ENCODE measurements around the gene DPP7. TPM values are rescaled to one million over a fixed set of nuclear protein-coding genes. Genes with fewer than 3 reads are reported as not detected.

DPP7 gene
- total and polyA plus RNA-seq, 12 donors = 91.4 to 677 (median 125) TPM

GRCh38 chr9:137067860-137068538, 46.5 kb downstream of the DPP7 start:
- intact Hi-C loops (cut with DNase I) = loop anchor here in 3 of 10 donors (2.0 to 10.0 kb wide), 3 partner anchors 19 to 283 kb away; partner anchors contain the start of gene NPDC1 (in 1 of the 3)
- DNase-seq = peak; percentile 78 to 80
- Histone ChIP-seq H3K27ac (no peak overlapping the region), H3K4me3 (no peak overlapping the region), H3K27me3 (peaks cover 0 to 15% (median 9%) of the 10 kb centered on the region in 7 donors), H3K9me3 (no peaks in the 10 kb centered on the region), H3K36me3 (no peaks in the 10 kb centered on the region), H3K4me1 (peaks cover 7 to 44% (median 19%) of the 10 kb centered on the region in 9 donors)
- TF ChIP-seq CTCF (IDR thresholded peaks at IDR 0.05) = peak; percentile 69 to 83 (median 81)
- 59 to 60% methylated on average over 12 of the region's 12 CpGs for WGBS, 2 donors
- ATAC-seq = peak in 7 of 8 donors; percentile 17 to 46 (median 43)

GRCh38 chr9:137066096-137066861, 48.3 kb downstream of the DPP7 start:
- Histone ChIP-seq H3K27me3 (peaks cover 0 to 15% (median 9%) of the 10 kb centered on the region in 7 donors), H3K36me3 (no peaks in the 10 kb centered on the region), H3K4me1 (peaks cover 6 to 30% (median 16%) of the 10 kb centered on the region in 9 donors), H3K9me3 (no peaks in the 10 kb centered on the region), H3K4me3 (no peak overlapping the region), H3K27ac (no peak overlapping the region)
- TF ChIP-seq CTCF (IDR thresholded peaks at IDR 0.05) = no peak
- intact Hi-C loops (cut with DNase I) = loop anchor here in 3 of 10 donors (2.0 to 10.0 kb wide), 3 partner anchors 17 to 281 kb away; partner anchors contain the start of gene NPDC1 (in 1 of the 3)
- no peak for ATAC-seq
- WGBS, 2 donors = 92 to 96% methylated on average over 26 of the region's 26 CpGs
- DNase-seq = no peak

- WGBS, 2 donors = 94 to 95% methylated on average over 23 of the region's 23 CpGs
- TF ChIP-seq CTCF (IDR thresholded peaks at IDR 0.05) = no peak
- DNase-seq (no peak), ATAC-seq (no peak)
- Histone ChIP-seq H3K9me3 (no peaks in the 10 kb centered on the region), H3K27me3 (peaks cover 0 to 15% (median 9%) of the 10 kb centered on the region in 7 donors), H3K4me3 (no peak overlapping the region), H3K4me1 (peaks cover 0 to 23% (median 8%) of the 10 kb centered on the region in 9 donors), H3K36me3 (no peaks in the 10 kb centered on the region), H3K27ac (no peak overlapping the region)
- intact Hi-C loops (cut with DNase I) = loop anchor here in 4 of 10 donors (2.0 to 10.0 kb wide), 2 partner anchors 19 to 281 kb away; partner anchors contain the start of gene NPDC1 (in 3 of the 4)
These were observed 49.1 kb downstream of the DPP7 start for GRCh38 chr9:137065336-137065967.

- 92 to 97% methylated on average over 9 to 12 of the region's 12 CpGs for WGBS, 2 donors
- ATAC-seq = peak in 1 of 8 donors; percentile 11
- intact Hi-C loops (cut with DNase I) = loop anchor here in 6 of 10 donors (1.0 to 10.0 kb wide), 3 partner anchors 18 to 280 kb away; partner anchors contain the start of gene NPDC1 (in 5 of the 6)
These were observed 49.7 kb downstream of the DPP7 start for GRCh38 chr9:137064880-137065164.

More at GRCh38 chr9:137064880-137065164, 49.7 kb downstream of the DPP7 start:
- Histone ChIP-seq H3K9me3 (no peaks in the 10 kb centered on the region), H3K4me3 (no peak overlapping the region), H3K36me3 (no peaks in the 10 kb centered on the region), H3K4me1 (peaks cover 0 to 23% (median 8%) of the 10 kb centered on the region in 9 donors), H3K27me3 (peaks cover 0 to 15% (median 9%) of the 10 kb centered on the region in 7 donors), H3K27ac (no peak overlapping the region)
- TF ChIP-seq CTCF (IDR thresholded peaks at IDR 0.05) = no peak
- no peak for DNase-seq

Measured in heart right ventricle (tissue), 16 donors.